Coronary artery (tissue), 2 donors: ENCODE data around the gene BOLA3.
A peak's percentile ranks its signal among the peaks of the same experiment; 100 is the strongest.

Source experiments
- DNase-seq: peaks from one replicate; pipeline ENCODE4 v3.0.0-alpha.2; 2017; ENCODE audit warnings: low spot score
- H3K27ac ChIP-seq, 2 donors: fragments of 200-600 bp; sonication (generic); one replicate each; pipeline ENCODE4 v1.5.1; 2016 to 2019
- H3K4me3 ChIP-seq: fragments of 200-600 bp; sonication (generic); 2 replicates; pipeline ENCODE4 v1.5.1; 2016; ENCODE audit warnings: mild to moderate bottlenecking, moderate library complexity
- CTCF ChIP-seq: fragments of 200-600 bp; sonication (generic); IDR thresholded peaks from one replicate; pipeline ENCODE4 v1.5.1; 2019; ENCODE audit warnings: antibody characterized with exemption

Gene BOLA3

GRCh38 chr2:74186038-74186437 is 38.3 kb upstream of the BOLA3 start:
- no peak for DNase-seq
- no peak for TF ChIP-seq CTCF
- Histone ChIP-seq H3K4me3 (no peak overlapping the region), H3K27ac (peak overlapping the region in 1 of 2 donors; percentile 47)

GRCh38 chr2:74183878-74184277 is 36.2 kb upstream of the BOLA3 start:
- DNase-seq, result no peak
- Histone ChIP-seq H3K4me3 (no peak overlapping the region), H3K27ac (no peak overlapping the region)
- no peak for TF ChIP-seq CTCF

- Histone ChIP-seq H3K27ac (no peak overlapping the region), H3K4me3 (no peak overlapping the region)
- DNase-seq, result no peak
- no peak for TF ChIP-seq CTCF
Observed at GRCh38 chr2:74181739-74182138, 34.0 kb upstream of the BOLA3 start.

GRCh38 chr2:74179063-74179865 is 31.6 kb upstream of the BOLA3 start:
- Histone ChIP-seq H3K4me3 (peak overlapping the region; percentile 92), H3K27ac (peak overlapping the region; percentile 58 to 86)
- no peak for DNase-seq
- TF ChIP-seq CTCF, result no peak

GRCh38 chr2:74178211-74179062 is 30.7 kb upstream of the BOLA3 start, which contains the start of gene MOB1A:
Gene MOB1A, minus strand, starts transcription at chr2:74178879. Its CDS starts 205 bp downstream, at chr2:74178674.
- Histone ChIP-seq H3K4me3 (peak within 1 kb of the TSS; percentile 92), H3K27ac (peak within 1 kb of the TSS; percentile 86 to 95)
- TF ChIP-seq CTCF, result no peak
- DNase-seq, result peak; percentile 99

- Histone ChIP-seq H3K27ac (peak overlapping the region; percentile 86 to 95), H3K4me3 (peak overlapping the region; percentile 92)
- DNase-seq, result no peak
- no peak for TF ChIP-seq CTCF
Observed at GRCh38 chr2:74177696-74178095, 30.0 kb upstream of the BOLA3 start.
